Neuronal stem cell (in vitro differentiated cells): ENCODE measurements around the gene TCTA.

Experiments
- DNase-seq: peaks from one replicate; pipeline ENCODE4 v3.0.0-alpha.2; 2013; ENCODE audit warnings: low spot score
- H2AFZ ChIP-seq: one replicate; pipeline ENCODE4 v1.6.1; 2013; ENCODE audit warnings: mild to moderate bottlenecking, low read length, inconsistent platforms
- H2AK5ac ChIP-seq: 2 replicates; pipeline ENCODE4 v1.6.1; 2013; ENCODE audit warnings: low read depth, mild to moderate bottlenecking, inconsistent platforms, low read length, moderate library complexity, mixed read lengths
- H2BK120ac ChIP-seq: 2 replicates; pipeline ENCODE4 v1.6.1; 2013; ENCODE audit warnings: low read depth, mild to moderate bottlenecking, inconsistent platforms, low read length, moderate library complexity, mixed read lengths
- H2BK12ac ChIP-seq: one replicate; pipeline ENCODE4 v1.6.1; 2013; ENCODE audit warnings: low read length, inconsistent platforms
- H2BK15ac ChIP-seq: 2 replicates; pipeline ENCODE4 v1.6.1; 2013; ENCODE audit warnings: mild to moderate bottlenecking, low read length, inconsistent platforms, mixed read lengths
- H2BK5ac ChIP-seq: one replicate; pipeline ENCODE4 v1.6.1; 2013; ENCODE audit warnings: inconsistent platforms, mild to moderate bottlenecking, low read length, moderate library complexity
- H3K14ac ChIP-seq: one replicate; pipeline ENCODE4 v1.6.1; 2013; ENCODE audit warnings: low read length, inconsistent platforms
- H3K18ac ChIP-seq: 2 replicates; pipeline ENCODE4 v1.6.1; 2013; ENCODE audit warnings: low read length, inconsistent platforms
- H3K23ac ChIP-seq: 2 replicates; pipeline ENCODE4 v1.6.1; 2013; ENCODE audit warnings: low read depth, mild to moderate bottlenecking, mixed read lengths, low read length, inconsistent platforms; ENCODE audit not compliant: poor library complexity
- H3K27ac ChIP-seq: replicated peaks from 3 replicates; pipeline ENCODE4 v1.5.1; 2013; ENCODE audit warnings: low read length, inconsistent platforms
- H3K27me3 ChIP-seq, 3 experiments: 2 replicates each; pipeline ENCODE4 v1.6.1; 2013; ENCODE audit warnings: low read length in 3 of 3, mild to moderate bottlenecking in 2 of 3, inconsistent platforms in 1 of 3, low read depth in 1 of 3, mixed read lengths in 1 of 3, moderate library complexity in 1 of 3; ENCODE audit not compliant: control insufficient read depth in 3 of 3, insufficient read depth in 3 of 3
- H3K36me3 ChIP-seq, 2 donors: replicated peaks in 1 of 2; 2 replicates each; pipeline ENCODE4 v1.6.1; 2013; ENCODE audit warnings: low read length in 2 of 2; ENCODE audit not compliant: control insufficient read depth in 2 of 2, insufficient read depth in 2 of 2
- H3K4ac ChIP-seq: 2 replicates; pipeline ENCODE4 v1.6.1; 2013; ENCODE audit warnings: inconsistent platforms, mild to moderate bottlenecking, low read length, moderate library complexity
- H3K4me1 ChIP-seq, 2 donors: 1 replicate in 1 of 2; 2 replicates in 1 of 2; pipeline ENCODE4 v1.6.1; 2013; ENCODE audit warnings: low read length in 2 of 2, low read depth in 1 of 2; ENCODE audit not compliant: control insufficient read depth in 2 of 2, insufficient read depth in 1 of 2
- H3K4me2 ChIP-seq: one replicate; pipeline ENCODE4 v1.6.1; 2013; ENCODE audit warnings: mild to moderate bottlenecking, low read length, inconsistent platforms; ENCODE audit not compliant: insufficient read depth, poor library complexity, severe bottlenecking
- H3K4me3 ChIP-seq, 2 donors: 2 replicates each; pipeline ENCODE4 v1.5.1; 2013; ENCODE audit warnings: low read length in 2 of 2, mild to moderate bottlenecking in 2 of 2, inconsistent platforms in 1 of 2, moderate library complexity in 1 of 2
- H3K79me1 ChIP-seq: one replicate; pipeline ENCODE4 v1.6.1; 2013; ENCODE audit warnings: low read depth, mild to moderate bottlenecking, inconsistent platforms, low read length, moderate library complexity
- H3K9ac ChIP-seq: one replicate; pipeline ENCODE4 v1.6.1; 2013; ENCODE audit warnings: mild to moderate bottlenecking, low read depth, low read length, inconsistent platforms; ENCODE audit not compliant: poor library complexity
- H3K9me3 ChIP-seq, 2 donors: replicated peaks in 1 of 2; 2 replicates each; pipeline versions ENCODE3 to v1.6.1; 2013; ENCODE audit warnings: low read length in 2 of 2, mild to moderate bottlenecking in 2 of 2, inconsistent platforms in 1 of 2, low read depth in 1 of 2, mixed read lengths in 1 of 2, moderate library complexity in 1 of 2; ENCODE audit not compliant: control insufficient read depth in 2 of 2, insufficient read depth in 1 of 2
- H4K8ac ChIP-seq: one replicate; pipeline ENCODE4 v1.6.1; 2013; ENCODE audit warnings: low read depth, mild to moderate bottlenecking, inconsistent platforms, low read length, moderate library complexity
- H4K91ac ChIP-seq: one replicate; pipeline ENCODE4 v1.6.1; 2013; ENCODE audit warnings: low read length, low read depth, mild to moderate bottlenecking, inconsistent platforms; ENCODE audit not compliant: poor library complexity
- WGBS, 2 donors: extraction: QIAGEN DNeasy Blood & Tissue Kit; methylation state at CpG; one replicate each; pipeline ENCODE4 v1.1.7; 2013; ENCODE audit warnings: missing lambda C conversion rate in 2 of 2, mixed read lengths in 1 of 2; ENCODE audit not compliant: insufficient read length in 2 of 2, insufficient replicate concordance in 1 of 2; ENCODE audit errors: extremely low coverage in 2 of 2; 5-methylcytosine and 5-hydroxymethylcytosine counted together

Gene TCTA

GRCh38 chr3:49414753-49415152, 2.5 kb downstream of the TCTA start:
- Histone ChIP-seq H3K27ac (no peak overlapping the region), H3K4ac (no peak overlapping the region), H2BK5ac (no peak overlapping the region), H2BK120ac (no peak overlapping the region), H3K23ac (no peak overlapping the region), H3K4me1 (peaks cover 10 to 11% of the 10 kb centered on the region in 2 donors), H3K4me2 (no peak overlapping the region), H2AK5ac (no peak overlapping the region), H3K9ac (no peak overlapping the region), H3K9me3 (no peaks in the 10 kb centered on the region), H3K18ac (no peak overlapping the region), H3K79me1 (peaks cover 8% of the 10 kb centered on the region), H3K14ac (no peak overlapping the region), H2BK12ac (no peak overlapping the region), H4K91ac (no peak overlapping the region), H2AFZ (no peak overlapping the region), H4K8ac (no peak overlapping the region), H3K27me3 (no peaks in the 10 kb centered on the region), H3K4me3 (no peak overlapping the region), H3K36me3 (peaks cover 2 to 28% of the 10 kb centered on the region in 2 donors), H2BK15ac (no peak overlapping the region)
- no peak for DNase-seq
- no CpG with 5 or more reads among the region's 2 CpGs for WGBS, 2 donors

- Histone ChIP-seq H3K4ac (no peak overlapping the region), H3K4me1 (peaks cover 3 to 7% of the 10 kb centered on the region in 2 donors), H3K27ac (no peak overlapping the region), H2BK15ac (no peak overlapping the region), H2BK5ac (no peak overlapping the region), H2AK5ac (no peak overlapping the region), H2AFZ (no peak overlapping the region), H3K9me3 (no peaks in the 10 kb centered on the region), H3K36me3 (peaks cover 2 to 28% of the 10 kb centered on the region in 2 donors), H3K23ac (no peak overlapping the region), H3K27me3 (no peaks in the 10 kb centered on the region), H4K91ac (no peak overlapping the region), H4K8ac (no peak overlapping the region), H3K18ac (no peak overlapping the region), H3K14ac (no peak overlapping the region), H3K4me3 (no peak overlapping the region), H2BK120ac (no peak overlapping the region), H3K4me2 (no peak overlapping the region), H3K9ac (no peak overlapping the region), H2BK12ac (no peak overlapping the region), H3K79me1 (peaks cover 8% of the 10 kb centered on the region)
- DNase-seq = no peak
- WGBS, 2 donors = no CpG with 5 or more reads among the region's 4 CpGs
Observed at GRCh38 chr3:49415931-49416601, 3.8 kb downstream of the TCTA start.

GRCh38 chr3:49416867-49417266, 4.6 kb downstream of the TCTA start:
- H3K27ac ChIP-seq = no peak overlapping the region
- no peak overlapping the region for H4K91ac ChIP-seq
- no peak overlapping the region for H2BK15ac ChIP-seq
- H2BK12ac ChIP-seq = no peak overlapping the region
- H3K9ac ChIP-seq = no peak overlapping the region
- no peak overlapping the region for H2AK5ac ChIP-seq
- H2BK5ac ChIP-seq = no peak overlapping the region
- no peak overlapping the region for H3K14ac ChIP-seq
- no peaks in the 10 kb centered on the region for H3K27me3 ChIP-seq
- peaks cover 3 to 13% of the 10 kb centered on the region in 2 donors for H3K4me1 ChIP-seq
- H2BK120ac ChIP-seq = no peak overlapping the region
- no peak overlapping the region for H2AFZ ChIP-seq
- H3K23ac ChIP-seq = no peak overlapping the region
- no peak overlapping the region for H4K8ac ChIP-seq
- WGBS, 2 donors = no CpG with 5 or more reads among the region's 2 CpGs
- no peak for DNase-seq
- peaks cover 2 to 28% of the 10 kb centered on the region in 2 donors for H3K36me3 ChIP-seq
- no peak overlapping the region for H3K18ac ChIP-seq
- no peaks in the 10 kb centered on the region for H3K9me3 ChIP-seq
- H3K4ac ChIP-seq = no peak overlapping the region
- peaks cover 8% of the 10 kb centered on the region for H3K79me1 ChIP-seq
- no peak overlapping the region for H3K4me3 ChIP-seq
- no peak overlapping the region for H3K4me2 ChIP-seq

- Histone ChIP-seq H3K27ac (no peak overlapping the region), H3K36me3 (peaks cover 2 to 28% of the 10 kb centered on the region in 2 donors), H3K23ac (no peak overlapping the region), H2BK15ac (no peak overlapping the region), H3K4ac (no peak overlapping the region), H3K27me3 (no peaks in the 10 kb centered on the region), H4K91ac (no peak overlapping the region), H2BK120ac (no peak overlapping the region), H3K9me3 (no peaks in the 10 kb centered on the region), H2BK5ac (no peak overlapping the region), H3K14ac (no peak overlapping the region), H2AFZ (no peak overlapping the region), H3K4me3 (no peak overlapping the region), H3K18ac (no peak overlapping the region), H3K79me1 (peaks cover 5% of the 10 kb centered on the region), H3K4me1 (peaks cover 3 to 12% of the 10 kb centered on the region in 2 donors), H4K8ac (no peak overlapping the region), H2BK12ac (no peak overlapping the region), H2AK5ac (no peak overlapping the region), H3K4me2 (no peak overlapping the region), H3K9ac (no peak overlapping the region)
- DNase-seq = no peak
- WGBS, 2 donors = no CpG with 5 or more reads among the region's 13 CpGs
Observed at GRCh38 chr3:49417516-49418120, 5.4 kb downstream of the TCTA start.
